SK-N-DZ (cell line): ENCODE results near the gene KLF1. TPM values are rescaled to one million over a fixed set of nuclear protein-coding genes. Genes with fewer than 3 reads are reported as not detected.
"Not testable (repeated sequence)": the region's sequence is repeated elsewhere in the genome, so short reads cannot be mapped to it uniquely, and the experiment has no call there.

Experiments
- DNase-seq: peaks from one replicate; pipeline ENCODE4 v3.0.0-alpha.2; 2015; ENCODE audit warnings: low spot score
- polyA plus RNA-seq, 2 experiments: library from polyadenylated mRNA; depleted of rRNA; stranded (reverse); fragments of >200 nt; gene quantifications; 2 replicates each; pipeline ENCODE4 v1.2.3, GENCODE V29; 2014

Gene KLF1
- polyA plus RNA-seq (2014; cell fraction: cytosol; rRNA removed), result 1.9 and 2.0 TPM in 2 replicates
- 1.0 and 2.0 TPM in 2 replicates for polyA plus RNA-seq (2014; cell fraction: nucleus; rRNA removed)

DNA sequence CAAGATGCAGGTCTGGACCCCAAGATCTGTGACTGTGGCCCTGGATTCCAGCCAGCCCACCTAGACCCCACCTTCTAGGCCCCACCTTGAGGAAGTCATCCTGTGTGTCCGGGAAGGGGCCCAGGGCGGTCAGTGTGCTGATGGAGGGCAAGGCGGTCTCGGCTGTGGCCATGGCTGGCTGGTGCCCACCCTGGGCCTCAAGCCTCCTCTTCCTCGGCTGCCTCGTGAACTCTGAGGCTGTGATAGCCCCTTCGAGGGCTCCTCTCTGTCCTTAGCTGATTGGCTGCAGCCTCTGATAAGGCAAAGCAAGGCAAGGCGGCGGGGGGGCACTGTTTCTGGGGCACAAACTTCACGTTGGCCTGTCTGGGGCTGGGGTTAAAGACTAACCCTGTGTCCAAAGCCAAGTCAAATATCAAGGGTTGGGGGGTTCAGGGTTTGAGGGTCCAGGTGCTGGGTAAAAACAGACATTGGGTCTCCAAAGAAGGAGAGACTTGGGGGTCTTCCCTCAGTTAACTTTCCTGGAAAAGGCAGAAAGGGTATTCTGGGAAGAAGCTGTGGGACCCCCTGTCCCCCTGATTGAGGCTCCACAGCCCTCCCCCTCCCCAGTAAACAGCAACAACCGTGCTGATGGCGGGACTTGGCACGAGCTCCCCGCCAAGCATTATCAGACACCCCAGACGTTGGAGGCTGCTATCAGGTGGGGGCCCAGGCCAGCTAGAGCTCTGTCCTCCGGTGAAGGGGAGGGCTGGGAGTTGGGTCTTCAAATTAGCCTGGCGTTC is at the start of gene KLF1:
TSS of gene KLF1 (minus strand) at position 233 of the 779 bp plus-strand sequence. CDS start at position 172, 61 bp downstream.
- DNase-seq, result no peak

DNA sequence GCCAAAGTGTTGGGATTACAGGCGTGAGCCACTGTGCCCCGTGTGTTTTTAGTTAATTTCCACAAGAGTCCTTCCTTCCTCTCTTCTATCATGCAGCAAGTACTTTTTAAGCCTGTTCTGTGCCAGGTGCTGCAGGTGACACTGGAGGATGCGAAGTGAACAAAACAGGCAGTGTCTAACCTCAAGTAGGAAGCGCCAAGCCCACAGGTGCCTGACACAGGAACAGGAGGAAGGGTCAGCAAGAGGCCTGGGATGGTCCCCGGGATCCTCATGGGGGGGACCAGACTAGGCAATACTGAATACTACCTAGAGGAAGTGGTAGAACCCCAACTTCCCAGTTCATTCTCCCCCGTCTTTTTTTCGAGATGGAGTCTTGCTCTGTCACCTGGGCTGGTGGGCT is 49.6 kb upstream of the KLF1 start:
- DNase-seq, result no peak

DNA sequence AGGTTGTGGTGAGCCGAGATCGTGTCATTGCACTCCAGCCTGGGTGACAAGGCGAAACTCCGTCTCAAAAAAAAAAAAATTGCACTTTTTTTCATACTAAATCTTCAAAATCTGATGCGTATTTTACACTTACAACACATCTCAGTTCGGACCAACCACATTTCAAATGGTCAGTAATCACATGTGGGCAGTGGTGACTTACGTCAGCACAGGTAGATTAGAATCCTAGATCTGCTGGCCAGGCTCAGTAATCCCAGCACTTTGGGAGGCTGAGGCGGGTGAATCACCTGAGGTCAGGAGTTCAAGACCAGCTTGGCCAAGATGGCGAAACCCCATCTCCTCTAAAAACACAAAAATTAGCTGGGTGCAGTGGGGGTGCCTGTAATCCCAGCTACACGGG is 48.1 kb upstream of the KLF1 start:
- DNase-seq, result no peak

DNA sequence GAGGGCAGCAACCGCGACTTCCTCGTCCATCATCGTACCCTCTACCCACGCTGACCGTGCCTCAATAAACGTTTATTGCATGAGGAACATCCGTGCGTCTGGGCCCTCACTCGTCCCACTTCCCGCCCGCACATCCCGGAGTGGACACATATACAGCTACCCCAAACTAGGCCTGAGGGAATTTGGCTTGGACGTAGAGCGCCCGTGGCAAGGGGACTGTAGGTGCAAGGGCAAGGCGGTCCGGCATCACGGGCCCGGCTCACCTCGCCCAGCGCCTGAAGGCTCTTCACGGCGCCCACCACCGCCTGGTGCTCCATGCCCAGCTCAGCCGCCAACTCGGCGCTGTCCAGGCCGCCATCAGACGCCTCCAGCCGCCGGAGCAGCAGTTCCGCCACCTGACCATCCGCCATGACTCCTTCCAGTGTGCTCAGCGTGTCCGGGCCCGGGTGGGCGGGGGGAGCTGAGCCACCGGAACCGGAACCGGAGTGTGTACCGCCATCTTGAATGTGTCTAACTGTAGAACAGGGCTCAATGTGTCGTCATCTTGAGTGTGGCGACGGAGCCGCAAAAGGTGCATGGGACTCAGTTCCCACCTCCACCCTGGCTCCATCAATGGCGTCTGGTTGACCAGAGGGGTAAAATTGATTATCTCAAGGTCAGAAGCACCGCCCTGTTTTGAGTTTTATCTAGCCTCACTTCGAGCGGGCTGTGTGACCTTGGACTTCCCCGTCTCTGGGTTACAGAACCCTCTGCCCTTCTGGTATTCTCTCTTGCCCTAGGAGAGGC is 46.5 kb upstream of the KLF1 start, which contains the start of gene FARSA:
TSS of gene FARSA (minus strand) at position 425 of the 786 bp plus-strand sequence. CDS start at position 410, 15 bp downstream.
- peak; percentile 88 for DNase-seq

DNA sequence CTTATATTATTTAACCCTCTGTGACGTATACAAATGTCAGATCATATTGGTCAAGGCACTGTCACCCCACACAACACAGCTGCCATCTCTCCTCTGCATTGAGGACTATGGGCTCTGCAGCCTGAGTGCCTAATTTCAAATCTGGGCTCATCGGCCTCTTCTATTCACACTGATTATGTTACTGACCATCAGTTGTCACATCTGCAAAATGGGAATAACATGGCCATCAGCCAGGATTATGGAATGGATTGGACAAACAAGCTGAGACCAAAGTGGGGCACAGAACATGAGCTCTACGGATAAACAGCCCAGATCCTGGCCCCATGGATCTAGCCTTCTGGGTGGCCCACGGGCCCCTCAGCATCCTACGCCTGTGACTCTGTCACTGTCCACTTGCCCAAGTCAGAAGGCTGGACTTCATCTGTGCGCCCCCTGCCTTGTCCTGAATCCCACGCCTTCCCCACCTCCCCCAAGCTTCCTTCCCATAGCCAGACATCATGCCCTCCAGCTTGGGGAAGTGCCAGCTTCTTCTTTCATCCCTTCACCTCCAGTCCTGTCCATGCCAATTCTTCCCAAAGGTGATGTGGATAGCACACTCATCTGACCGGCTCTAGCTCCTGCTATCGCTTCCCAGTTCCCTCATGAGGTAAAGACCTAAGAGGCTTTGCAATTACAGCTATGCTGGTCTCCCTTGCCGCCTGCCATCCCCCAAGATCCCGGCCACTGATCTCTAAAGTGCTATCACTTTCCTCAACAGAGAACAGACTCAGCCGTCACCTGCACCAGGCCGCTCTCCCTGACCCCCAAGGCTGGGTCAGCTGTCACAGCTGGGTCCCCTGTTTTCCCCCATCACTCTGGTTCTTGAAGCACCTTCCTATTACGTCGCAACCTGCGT is 45.6 kb upstream of the KLF1 start:
- DNase-seq, result no peak

DNA sequence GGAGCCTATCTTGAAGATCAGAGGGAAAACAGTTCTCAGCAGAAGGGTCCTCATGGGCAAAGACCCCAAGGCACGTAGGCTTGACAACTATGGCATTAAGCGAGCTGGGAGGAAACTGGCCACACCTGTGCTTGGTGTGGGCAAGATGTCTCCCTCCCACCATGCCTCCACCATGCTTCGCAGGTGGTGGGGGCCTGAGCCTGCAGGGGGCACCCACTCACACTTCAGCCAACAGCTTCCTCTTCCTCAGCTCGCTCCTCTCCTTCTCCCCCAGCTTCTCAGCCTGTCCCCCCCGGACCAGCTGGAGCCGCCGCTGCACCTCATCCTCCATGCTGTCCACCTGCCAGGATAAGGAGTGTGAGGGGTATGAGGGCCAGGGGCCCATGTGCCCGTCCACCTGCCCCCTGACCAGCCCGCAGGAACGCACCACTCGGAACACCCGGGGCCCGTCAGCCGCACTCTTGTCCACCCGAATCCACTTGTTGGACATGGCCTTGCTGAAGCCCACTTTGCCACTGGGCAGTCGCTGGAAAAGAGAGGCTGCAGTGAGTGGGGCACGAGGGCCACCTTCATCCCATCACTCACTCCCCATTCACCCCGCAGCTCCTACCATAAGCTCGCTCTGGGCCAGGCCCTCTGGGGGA is 43.1 kb upstream of the KLF1 start:
- DNase-seq, result no peak

DNA sequence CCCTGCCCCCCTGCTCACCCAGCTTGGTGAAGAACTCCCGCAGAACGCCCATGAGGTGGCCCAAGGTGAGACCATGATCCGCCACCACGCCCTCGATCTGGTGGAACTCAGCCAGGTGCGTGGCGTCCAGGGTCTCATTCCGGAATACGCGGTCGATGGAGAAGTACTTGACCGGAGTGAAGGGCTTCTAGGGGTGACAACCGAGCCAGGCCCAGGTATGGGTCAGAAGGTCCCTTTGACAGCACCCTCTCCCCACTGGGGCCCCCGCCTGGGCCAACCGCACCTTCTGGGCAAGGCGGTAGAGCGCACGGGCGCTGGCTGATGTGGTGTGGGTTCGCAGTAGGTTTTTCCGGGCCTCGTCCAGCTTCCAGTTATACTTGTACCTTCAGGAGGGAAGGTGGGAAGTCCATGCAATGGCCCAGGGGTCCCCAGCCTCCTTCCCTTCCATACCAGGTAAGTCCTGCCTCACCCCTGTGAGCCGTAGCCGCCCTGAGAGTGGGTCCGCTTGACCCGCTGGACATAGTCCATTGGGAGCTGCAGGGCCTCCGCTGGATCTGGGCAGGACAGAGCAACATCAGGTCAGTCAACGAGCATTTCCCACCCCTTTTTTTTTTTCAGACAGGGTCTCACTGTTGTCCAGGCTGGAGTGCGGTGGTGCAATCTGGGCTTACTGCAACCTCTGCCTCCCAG is 37.8 kb upstream of the KLF1 start:
- no peak for DNase-seq

DNA sequence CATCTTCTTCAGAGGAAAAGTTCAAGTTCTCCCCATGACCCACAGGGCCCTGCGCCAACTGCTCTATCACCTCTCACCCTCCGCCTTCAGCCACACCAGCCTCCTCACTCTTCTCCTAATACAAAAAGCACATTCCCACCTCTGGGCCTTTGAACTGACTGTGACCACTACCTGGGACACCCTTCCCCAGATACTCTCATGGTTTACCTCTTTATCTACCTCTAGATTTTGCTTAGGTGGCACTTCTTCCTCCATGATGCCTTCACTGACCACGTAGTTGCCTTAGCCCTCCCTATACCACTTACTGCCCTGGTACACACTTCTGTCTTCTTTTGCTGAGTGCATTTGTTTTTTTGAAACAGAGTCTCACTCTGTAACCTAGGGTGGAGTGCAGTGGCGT is 36.0 kb upstream of the KLF1 start:
- no peak for DNase-seq

DNA sequence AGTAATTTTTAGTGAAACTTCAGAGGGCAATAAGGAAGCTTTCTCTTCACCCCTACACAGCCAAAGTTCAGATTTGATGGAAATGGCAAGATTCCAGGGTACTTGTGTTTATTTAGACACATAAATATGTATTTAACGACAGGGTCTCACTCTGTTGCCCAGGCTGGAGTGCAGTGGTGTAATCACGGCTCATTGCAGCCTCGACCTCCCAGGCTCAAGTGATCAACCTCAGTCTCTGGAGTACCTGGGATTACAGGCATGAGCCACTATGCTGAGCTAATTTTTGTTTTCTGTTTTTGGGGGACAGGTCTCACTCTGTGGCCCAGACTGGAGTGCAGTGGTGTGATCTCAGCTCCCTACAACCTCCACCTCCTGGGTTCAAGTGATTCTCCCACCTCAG is 34.0 kb upstream of the KLF1 start:
- DNase-seq, result no peak

DNA sequence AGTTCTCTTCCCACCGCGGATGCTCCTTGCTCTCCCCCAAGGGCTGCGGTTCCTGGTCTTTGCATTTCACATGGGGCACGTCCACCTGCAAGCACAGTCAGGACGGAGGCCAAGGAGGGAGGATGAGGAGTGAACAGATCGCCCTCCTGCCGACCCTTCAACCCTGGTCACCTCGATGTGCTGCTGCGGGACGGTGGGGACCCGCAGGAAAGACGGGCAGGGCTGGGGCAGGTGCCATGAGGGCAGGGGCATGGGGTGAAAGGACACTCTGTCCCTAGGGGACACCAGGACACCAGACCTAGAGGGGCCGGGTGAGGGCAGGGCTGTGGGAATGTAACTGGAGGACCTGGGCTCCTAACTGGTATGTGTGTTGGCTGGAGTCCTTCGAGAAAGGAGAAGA is 31.3 kb upstream of the KLF1 start:
- no peak for DNase-seq

DNA sequence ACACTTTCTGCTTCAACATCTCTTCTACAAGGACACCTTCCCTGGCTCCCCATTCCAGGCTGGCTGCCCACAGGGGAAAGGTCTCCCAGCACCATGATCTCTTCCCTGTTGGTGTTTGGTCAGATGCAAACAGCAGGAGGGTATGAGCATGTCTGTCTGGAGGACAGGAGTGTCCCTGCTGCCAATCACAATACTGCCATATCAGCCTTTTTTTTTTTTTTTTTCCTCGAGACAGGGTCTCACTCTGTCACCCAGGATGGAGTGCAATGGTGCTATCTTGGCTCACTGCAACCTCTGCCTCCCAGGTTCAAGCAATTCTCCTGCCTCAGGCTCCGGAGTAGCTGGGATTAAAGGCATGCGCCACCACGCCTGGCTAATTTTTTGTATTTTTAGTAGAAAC is 28.9 kb upstream of the KLF1 start:
- not testable (repeated sequence) for DNase-seq

DNA sequence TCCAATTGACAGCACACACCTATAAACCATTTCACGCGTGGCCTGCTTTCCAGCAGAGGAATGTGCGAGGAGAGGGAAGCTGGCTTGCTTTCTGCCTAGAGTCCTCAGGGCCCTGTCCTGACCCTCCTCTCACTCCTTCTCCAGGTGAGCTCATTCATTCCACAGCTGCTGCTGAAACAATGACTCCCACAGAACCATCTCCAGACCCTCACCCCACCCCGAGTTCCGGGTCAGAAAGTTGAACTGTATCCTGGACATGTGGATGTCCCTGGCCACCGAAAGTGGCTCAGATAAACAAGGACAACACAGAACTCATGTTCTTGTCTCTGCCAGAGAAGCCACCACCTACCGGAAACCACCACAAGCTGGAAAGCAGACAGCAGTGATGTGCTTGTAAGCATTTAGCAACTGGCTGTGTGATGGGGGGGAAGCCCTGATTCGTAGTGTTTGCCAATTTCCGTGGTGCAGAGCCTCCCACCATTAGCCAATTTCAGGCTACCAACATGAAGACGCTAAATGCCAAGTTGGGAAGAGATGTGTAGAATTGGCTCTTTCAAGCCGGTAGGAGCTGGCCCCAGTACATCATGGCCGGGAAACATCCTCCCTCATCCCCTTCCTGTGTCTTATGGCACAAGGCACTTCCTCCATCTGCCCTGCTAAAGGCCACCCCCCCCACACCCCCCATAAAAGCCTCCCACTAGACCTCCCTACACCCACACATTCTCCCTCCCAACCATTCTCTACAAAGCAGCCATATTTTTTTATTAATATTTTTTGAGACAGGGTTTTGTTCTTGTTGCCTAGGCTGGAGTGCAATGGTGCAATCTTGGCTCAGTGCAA is 27.1 kb upstream of the KLF1 start:
- DNase-seq, result no peak

DNA sequence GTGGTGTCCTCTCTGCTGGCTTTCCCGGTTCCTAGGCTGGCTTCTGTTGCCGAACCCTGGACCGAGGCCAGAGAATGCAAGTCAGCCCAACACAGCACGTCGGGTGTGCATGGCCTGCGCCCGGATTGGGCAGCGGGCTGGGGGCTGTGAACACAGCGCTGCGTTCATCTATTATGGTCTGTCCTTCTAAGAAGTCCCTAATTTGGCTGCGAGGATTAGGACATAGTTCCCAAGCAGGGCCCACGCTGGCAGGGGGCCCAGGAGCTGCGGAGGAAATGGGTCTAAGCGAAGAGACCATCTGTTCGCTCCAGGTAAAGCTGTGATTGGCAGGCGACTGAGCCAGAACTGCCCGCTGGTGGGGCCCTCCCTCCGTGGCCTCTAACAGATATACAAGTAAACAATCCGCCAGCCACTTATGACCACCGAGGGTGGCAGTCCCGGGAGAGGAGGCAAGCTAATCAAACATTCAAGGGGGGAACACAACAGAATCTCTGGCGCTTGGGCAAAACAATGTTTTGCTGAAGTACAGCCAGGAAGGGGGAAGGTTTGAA is 26.1 kb upstream of the KLF1 start:
- peak; percentile 41 for DNase-seq

DNA sequence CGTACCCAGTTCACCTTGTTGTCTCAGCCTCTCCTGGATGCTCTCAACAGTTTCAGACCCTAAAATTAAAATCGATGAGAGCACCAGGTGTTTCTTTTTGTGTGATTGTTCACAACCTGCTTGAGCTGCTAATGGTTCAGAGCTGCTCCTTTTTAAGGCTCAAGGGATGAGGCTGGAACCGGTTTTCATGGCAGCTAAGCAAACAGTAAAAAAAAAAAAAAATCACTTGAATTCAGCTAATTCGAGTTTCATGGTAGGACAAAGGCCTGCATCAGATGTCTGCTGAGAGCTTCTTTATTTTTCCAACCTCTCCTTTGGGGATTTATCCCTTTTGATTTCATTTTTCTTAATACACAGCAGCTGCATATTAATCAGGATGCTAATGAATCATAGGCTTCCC is 25.6 kb upstream of the KLF1 start:
- DNase-seq, result no peak

DNA sequence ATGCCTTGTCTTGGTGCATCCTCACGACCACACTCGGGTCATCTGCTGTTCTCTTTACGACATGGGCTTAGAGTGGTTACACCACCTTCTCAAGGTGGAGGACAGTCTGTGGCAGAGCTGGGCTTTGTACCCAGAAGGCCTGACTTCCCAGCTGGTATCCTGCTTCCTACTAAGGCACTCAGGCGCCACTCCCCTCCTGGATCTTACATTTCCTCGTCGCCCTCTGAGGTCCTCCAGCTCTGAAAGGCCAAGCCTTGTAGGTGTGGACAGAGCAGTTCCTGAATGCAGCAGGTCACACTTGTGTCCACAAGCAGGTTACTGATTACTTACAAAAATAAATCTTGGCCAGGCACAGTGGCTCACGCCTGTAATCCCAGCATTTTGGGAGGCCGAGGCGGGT is 20.2 kb upstream of the KLF1 start:
- no peak for DNase-seq

DNA sequence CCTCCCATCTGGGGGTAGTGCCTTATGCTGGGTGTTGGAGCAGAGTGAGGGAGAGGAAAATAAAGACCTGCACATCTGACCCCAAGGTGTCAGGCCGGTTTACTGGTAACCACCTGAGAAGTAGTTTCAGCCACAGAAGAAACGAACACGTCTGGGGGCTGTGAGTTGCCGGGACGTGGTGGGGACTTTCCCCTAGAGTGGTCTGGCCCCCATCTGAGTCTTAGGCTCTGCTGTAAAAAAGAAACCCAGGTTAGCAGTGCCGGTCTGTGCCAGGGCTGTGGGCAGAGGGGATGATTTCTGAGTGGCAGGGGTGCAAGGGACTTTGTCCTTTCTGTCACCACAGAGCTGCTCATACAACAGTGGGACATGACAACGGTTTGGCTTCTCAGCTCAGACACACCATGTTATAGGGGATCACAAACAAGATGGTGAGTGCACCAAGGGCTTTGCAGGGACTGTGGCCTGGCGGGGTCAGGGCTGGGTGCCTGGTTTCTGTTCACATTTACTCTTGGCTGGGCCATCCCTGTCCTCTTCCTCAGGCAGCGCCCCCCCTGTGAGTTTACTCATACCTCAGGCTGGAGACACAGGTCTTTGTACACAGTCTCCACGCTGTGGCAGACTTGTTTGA is 13.0 kb upstream of the KLF1 start:
- DNase-seq, result no peak

DNA sequence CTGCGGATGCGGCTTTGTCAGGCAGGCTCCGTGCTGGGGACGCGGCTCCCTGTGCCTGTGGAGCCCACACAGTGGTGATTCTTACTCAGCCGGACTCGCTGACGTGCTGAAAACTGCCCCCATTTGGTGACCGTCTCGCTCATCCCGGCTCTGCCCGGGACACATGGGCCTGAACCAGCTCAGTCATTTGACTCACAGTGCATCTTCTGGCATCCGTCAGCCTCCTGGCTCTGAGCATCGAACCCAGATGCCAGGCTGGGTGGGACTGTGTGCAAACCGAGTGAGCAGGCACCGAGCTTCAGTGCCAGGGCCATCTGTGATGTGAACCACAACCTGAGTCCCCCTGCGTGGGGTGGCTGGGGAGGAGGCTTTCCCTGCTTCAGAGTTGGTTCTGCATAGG is 9.5 kb upstream of the KLF1 start:
- no peak for DNase-seq

DNA sequence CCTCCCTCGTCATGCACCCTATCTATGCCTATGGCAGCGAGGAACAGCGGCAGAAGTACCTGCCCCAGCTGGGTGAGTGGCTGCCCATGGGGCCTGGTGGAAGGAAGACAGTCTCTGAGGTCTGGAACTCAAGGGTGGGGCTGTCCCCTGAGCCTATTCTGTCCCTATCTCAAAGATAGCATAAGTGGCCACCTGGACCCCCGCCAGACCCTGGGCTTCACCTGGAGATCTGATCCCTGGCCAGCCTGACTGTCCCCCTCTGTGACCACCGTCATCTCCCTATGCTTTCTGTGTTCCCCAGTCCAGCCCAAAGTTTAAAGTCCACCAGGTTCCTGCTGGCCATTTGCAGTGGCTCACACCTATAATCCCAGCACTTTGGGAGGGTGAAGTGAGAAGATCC is 6.6 kb upstream of the KLF1 start:
- DNase-seq, result no peak

DNA sequence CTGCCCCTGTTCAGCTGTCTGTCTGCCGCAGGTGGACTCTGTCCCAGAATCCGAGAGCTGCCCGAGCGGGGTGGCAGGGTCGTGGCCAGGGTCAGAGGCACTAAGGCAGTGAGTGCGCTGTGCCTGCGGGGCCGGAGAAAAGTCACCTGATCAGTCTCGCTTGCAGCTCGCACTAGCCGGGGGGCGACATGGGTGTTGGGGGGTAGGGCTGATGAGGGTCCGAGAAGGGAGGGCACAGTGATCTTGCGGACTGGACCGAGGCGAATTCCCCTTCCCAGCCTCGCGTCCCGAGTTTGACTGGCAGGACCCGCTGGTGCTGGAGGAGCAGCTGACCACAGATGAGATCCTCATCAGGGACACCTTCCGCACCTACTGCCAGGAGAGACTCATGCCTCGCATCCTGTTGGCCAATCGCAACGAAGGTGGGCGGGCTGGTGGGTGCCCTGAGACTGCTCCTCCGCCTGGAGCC is 4.6 kb upstream of the KLF1 start:
- no peak for DNase-seq
